ENCODE results near the gene CDKAL1. TPM values are rescaled to one million over a fixed set of nuclear protein-coding genes. Genes with fewer than 3 reads are reported as not detected.

CDKAL1 gene
- total and polyA plus RNA-seq, 2 experiments from 2014 or later, result 14.4 to 19.5 TPM

DNA sequence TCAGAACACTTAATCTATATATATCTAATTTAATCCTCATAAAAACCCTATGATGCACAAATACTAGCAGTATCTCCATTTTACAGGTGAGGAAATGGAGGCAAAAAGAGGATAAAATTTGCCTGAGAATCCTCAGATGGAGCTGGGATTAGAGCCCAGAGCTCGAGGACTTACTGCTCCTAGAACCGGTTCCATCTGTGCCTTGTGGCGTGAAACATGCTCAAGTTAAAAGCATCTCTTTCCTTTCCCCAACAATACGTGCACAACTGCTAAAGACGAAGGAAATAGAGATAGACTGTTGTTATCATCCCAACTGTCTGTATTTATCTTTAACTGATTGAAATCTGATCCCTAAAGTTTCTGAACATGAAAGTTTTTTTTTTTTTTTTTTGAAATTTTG is 691.7 kb downstream of the CDKAL1 start:
- TF ChIP-seq EZH2phosphoT487 (IDR thresholded peaks at IDR 0.05; ENCODE audit: low read depth, severe bottlenecking, unreplicated experiment) (no peak), EZH2 (IDR thresholded peaks at IDR 0.05; ENCODE audit: borderline replicate concordance) (no peak)
- TF ChIP-seq, protein P1, sequence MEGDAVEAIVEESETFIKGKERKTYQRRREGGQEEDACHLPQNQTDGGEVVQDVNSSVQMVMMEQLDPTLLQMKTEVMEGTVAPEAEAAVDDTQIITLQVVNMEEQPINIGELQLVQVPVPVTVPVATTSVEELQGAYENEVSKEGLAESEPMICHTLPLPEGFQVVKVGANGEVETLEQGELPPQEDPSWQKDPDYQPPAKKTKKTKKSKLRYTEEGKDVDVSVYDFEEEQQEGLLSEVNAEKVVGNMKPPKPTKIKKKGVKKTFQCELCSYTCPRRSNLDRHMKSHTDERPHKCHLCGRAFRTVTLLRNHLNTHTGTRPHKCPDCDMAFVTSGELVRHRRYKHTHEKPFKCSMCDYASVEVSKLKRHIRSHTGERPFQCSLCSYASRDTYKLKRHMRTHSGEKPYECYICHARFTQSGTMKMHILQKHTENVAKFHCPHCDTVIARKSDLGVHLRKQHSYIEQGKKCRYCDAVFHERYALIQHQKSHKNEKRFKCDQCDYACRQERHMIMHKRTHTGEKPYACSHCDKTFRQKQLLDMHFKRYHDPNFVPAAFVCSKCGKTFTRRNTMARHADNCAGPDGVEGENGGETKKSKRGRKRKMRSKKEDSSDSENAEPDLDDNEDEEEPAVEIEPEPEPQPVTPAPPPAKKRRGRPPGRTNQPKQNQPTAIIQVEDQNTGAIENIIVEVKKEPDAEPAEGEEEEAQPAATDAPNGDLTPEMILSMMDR (IDR thresholded peaks at IDR 0.05; ENCODE audit: poor library complexity), result no peak
- Histone ChIP-seq H3K4me1 (ENCODE audit: insufficient read depth) (no peaks in the 10 kb centered on the region), H3K4me2 (no peak overlapping the region), H2AFZ (no peak overlapping the region), H3K4me3 (no peak overlapping the region), H3K9me3 (ENCODE audit: low read depth) (no peaks in the 10 kb centered on the region), H3K36me3 (replicated peaks; ENCODE audit: insufficient read depth, low read depth) (no peaks in the 10 kb centered on the region), H3K27me3 (no peaks in the 10 kb centered on the region), H3K79me2 (no peaks in the 10 kb centered on the region), H3K9me2 (replicated peaks; ENCODE audit: insufficient read depth) (no peaks in the 10 kb centered on the region), H4K20me1 (ENCODE audit: insufficient read depth, poor library complexity, severe bottlenecking) (no peaks in the 10 kb centered on the region), H3K27ac (no peak overlapping the region)
- 75% methylated on average over 5 of the region's 5 CpGs for WGBS (ENCODE audit: low lambda C conversion rate, missing lambda C conversion rate)
- DNase-seq (ENCODE audit: low spot score), result no peak

GRCh38 chr6:21227486-21227885 is 693.2 kb downstream of the CDKAL1 start:
- no peaks in the 10 kb centered on the region for H3K36me3 ChIP-seq (replicated peaks; ENCODE audit: insufficient read depth, low read depth)
- no peak overlapping the region for H3K4me3 ChIP-seq
- WGBS (ENCODE audit: low lambda C conversion rate, missing lambda C conversion rate), result 93% methylated on average over 6 of the region's 6 CpGs
- no peaks in the 10 kb centered on the region for H3K9me3 ChIP-seq (ENCODE audit: low read depth)
- no peak overlapping the region for H2AFZ ChIP-seq
- TF ChIP-seq EZH2 (IDR thresholded peaks at IDR 0.05; ENCODE audit: borderline replicate concordance), result no peak
- TF ChIP-seq EZH2phosphoT487 (IDR thresholded peaks at IDR 0.05; ENCODE audit: low read depth, severe bottlenecking, unreplicated experiment), result no peak
- TF ChIP-seq, protein P1 (IDR thresholded peaks at IDR 0.05; ENCODE audit: poor library complexity), result no peak
- H3K4me1 ChIP-seq (ENCODE audit: insufficient read depth), result no peaks in the 10 kb centered on the region
- no peak overlapping the region for H3K4me2 ChIP-seq
- no peak for DNase-seq (ENCODE audit: low spot score)
- H3K9me2 ChIP-seq (replicated peaks; ENCODE audit: insufficient read depth), result no peaks in the 10 kb centered on the region
- H4K20me1 ChIP-seq (ENCODE audit: insufficient read depth, poor library complexity, severe bottlenecking), result no peaks in the 10 kb centered on the region
- H3K79me2 ChIP-seq, result no peaks in the 10 kb centered on the region
- no peak overlapping the region for H3K27ac ChIP-seq
- H3K27me3 ChIP-seq, result no peaks in the 10 kb centered on the region

DNA sequence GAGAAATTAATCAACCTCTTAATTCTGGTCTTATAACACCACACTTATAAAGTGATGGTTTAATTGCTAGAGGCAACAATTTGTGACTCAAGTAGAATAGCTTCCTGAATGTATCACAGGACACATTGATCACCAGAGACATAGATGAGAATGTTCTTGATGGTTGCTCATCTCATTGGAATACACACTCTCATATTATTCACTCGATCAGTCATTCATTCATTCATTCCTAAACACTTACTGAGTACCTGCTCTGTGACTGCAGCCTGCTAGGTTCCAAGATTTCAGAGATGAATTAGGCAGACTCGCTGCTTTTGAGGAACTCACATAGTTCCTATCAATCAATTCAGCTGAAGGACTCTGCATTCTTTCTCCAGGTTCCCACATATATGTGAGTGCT is 694.2 kb downstream of the CDKAL1 start:
- DNase-seq (ENCODE audit: low spot score), result no peak
- Histone ChIP-seq H3K9me2 (replicated peaks; ENCODE audit: insufficient read depth) (no peaks in the 10 kb centered on the region), H4K20me1 (ENCODE audit: insufficient read depth, poor library complexity, severe bottlenecking) (no peaks in the 10 kb centered on the region), H3K4me1 (ENCODE audit: insufficient read depth) (no peaks in the 10 kb centered on the region), H3K4me3 (no peak overlapping the region), H3K27ac (no peak overlapping the region), H3K27me3 (no peaks in the 10 kb centered on the region), H3K9me3 (ENCODE audit: low read depth) (no peaks in the 10 kb centered on the region), H2AFZ (no peak overlapping the region), H3K36me3 (replicated peaks; ENCODE audit: insufficient read depth, low read depth) (no peaks in the 10 kb centered on the region), H3K79me2 (no peaks in the 10 kb centered on the region), H3K4me2 (no peak overlapping the region)
- 94% methylated on average over 2 of the region's 2 CpGs for WGBS (ENCODE audit: low lambda C conversion rate, missing lambda C conversion rate)
- TF ChIP-seq EZH2 (IDR thresholded peaks at IDR 0.05; ENCODE audit: borderline replicate concordance) (no peak), EZH2phosphoT487 (IDR thresholded peaks at IDR 0.05; ENCODE audit: low read depth, severe bottlenecking, unreplicated experiment) (no peak)
- TF ChIP-seq, protein P1 (IDR thresholded peaks at IDR 0.05; ENCODE audit: poor library complexity), result no peak

All from hepatocyte (in vitro differentiated cells).